DOHH2 (cell line): ENCODE results near the gene UBXN6.

Experiments
- H3F3A ChIP-seq: fragments of 200-600 bp; sonication (generic), shearing (Covaris generic); 2 replicates; pipeline ENCODE4 v1.6.0; 2016; ENCODE audit warnings: antibody characterized with exemption, mild to moderate bottlenecking; ENCODE audit not compliant: control insufficient read depth, insufficient read depth
- H3K27ac ChIP-seq: fragments of 200-600 bp; sonication (generic); 2 replicates; pipeline ENCODE4 v1.5.1; 2014; ENCODE audit warnings: low read depth, mild to moderate bottlenecking, low read length, moderate library complexity
- H3K27me3 ChIP-seq: fragments of 200-600 bp; sonication (generic); 2 replicates; pipeline ENCODE4 v1.6.1; 2014; ENCODE audit warnings: mild to moderate bottlenecking, low read length, mixed read lengths; ENCODE audit not compliant: control insufficient read depth
- H3K36me3 ChIP-seq: fragments of 200-600 bp; sonication (generic); 2 replicates; pipeline ENCODE4 v1.6.1; 2014; ENCODE audit warnings: mild to moderate bottlenecking, low read length, moderate library complexity, mixed read lengths; ENCODE audit not compliant: control insufficient read depth
- H3K4me1 ChIP-seq: fragments of 200-600 bp; sonication (generic); 2 replicates; pipeline ENCODE4 v1.6.1; 2014; ENCODE audit warnings: mild to moderate bottlenecking, low read length, mixed read lengths; ENCODE audit not compliant: control insufficient read depth
- H3K4me2 ChIP-seq: fragments of 200-600 bp; sonication (generic); 2 replicates; pipeline ENCODE4 v1.6.0; 2014; ENCODE audit warnings: mild to moderate bottlenecking, low read length, moderate library complexity
- H3K4me3 ChIP-seq: fragments of 200-600 bp; sonication (generic); 2 replicates; pipeline ENCODE4 v1.5.1; 2014; ENCODE audit warnings: mild to moderate bottlenecking, low read length, mixed read lengths
- H3K79me2 ChIP-seq: fragments of 200-600 bp; sonication (generic); 2 replicates; pipeline ENCODE4 v1.6.1; 2014; ENCODE audit warnings: mild to moderate bottlenecking, low read length, mixed read lengths; ENCODE audit not compliant: control insufficient read depth
- H3K9me2 ChIP-seq: fragments of 200-600 bp; sonication (generic); replicated peaks from 2 replicates; pipeline ENCODE4 v1.6.1; 2014; ENCODE audit warnings: mild to moderate bottlenecking, low read length, mixed read lengths; ENCODE audit not compliant: control insufficient read depth
- H3K9me3 ChIP-seq: fragments of 200-600 bp; sonication (generic); 2 replicates; pipeline ENCODE4 v1.6.1; 2014; ENCODE audit warnings: antibody characterized with exemption, low read length, mixed read lengths; ENCODE audit not compliant: control insufficient read depth, insufficient read depth
- H4K20me1 ChIP-seq: fragments of 200-600 bp; sonication (generic); 2 replicates; pipeline ENCODE4 v1.6.0; 2014; ENCODE audit warnings: low read depth, mild to moderate bottlenecking, antibody characterized with exemption, low read length, moderate library complexity; ENCODE audit not compliant: control insufficient read depth, insufficient read depth
- EZH2phosphoT487 ChIP-seq: fragments of 200-600 bp; sonication (generic); IDR thresholded peaks from 2 replicates; pipeline ENCODE4 v1.6.1; 2017; ENCODE audit warnings: borderline replicate concordance, mild to moderate bottlenecking, antibody characterized with exemption, low read length, moderate library complexity, mixed read lengths
- TF ChIP-seq, protein P1 (sequence below): fragments of 200-600 bp; sonication (generic); IDR thresholded peaks from one replicate; pipeline ENCODE4 v1.5.1; 2014; ENCODE audit warnings: antibody characterized with exemption, mild to moderate bottlenecking, low read depth, low read length; ENCODE audit not compliant: poor library complexity, severe bottlenecking

UBXN6 gene

DNA sequence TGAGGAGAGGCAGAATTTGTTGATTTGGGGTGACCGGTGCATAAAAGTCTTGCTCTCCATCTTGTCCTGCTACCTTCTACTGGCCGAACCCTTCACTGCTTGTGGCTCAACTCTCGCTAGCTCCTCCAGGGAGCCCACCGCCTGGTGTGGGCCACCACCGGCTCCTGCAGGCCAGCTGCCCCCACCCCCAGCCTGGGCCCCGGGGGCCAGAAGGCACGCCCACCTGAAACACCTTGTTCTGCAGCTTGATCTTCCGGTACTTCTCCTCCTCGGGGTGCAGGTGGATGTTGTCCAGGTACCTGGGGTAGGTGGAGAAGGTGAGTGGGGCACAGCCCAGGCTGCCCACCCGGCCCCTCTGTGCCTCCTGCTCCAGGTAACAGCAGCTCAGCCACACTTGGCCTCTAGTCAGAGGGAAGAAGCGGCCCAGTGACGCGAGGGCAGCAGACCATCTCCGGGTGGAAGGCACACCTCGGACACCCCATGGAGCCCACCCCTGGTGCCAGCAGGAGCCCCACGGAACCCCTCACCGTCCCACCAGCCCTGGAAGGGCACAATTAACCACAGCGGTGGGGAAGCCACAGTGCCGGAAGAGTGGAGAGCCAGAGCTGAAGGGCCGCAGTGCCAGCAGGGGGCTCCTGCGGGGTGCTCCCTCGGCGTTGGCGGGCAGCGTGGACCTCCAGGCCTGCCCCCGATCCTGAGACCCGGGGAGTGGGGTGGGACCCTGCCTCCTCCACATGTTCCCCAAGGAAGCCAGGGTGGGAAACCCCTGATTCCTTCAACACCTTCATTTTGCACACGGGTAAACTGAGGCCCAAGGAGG, 10.1 kb downstream of the UBXN6 start:
- Histone ChIP-seq H3F3A (no peaks in the 10 kb centered on the region), H3K4me2 (no peak overlapping the region), H3K9me2 (no peaks in the 10 kb centered on the region), H3K27me3 (no peaks in the 10 kb centered on the region), H3K4me3 (no peak overlapping the region), H3K4me1 (no peaks in the 10 kb centered on the region), H3K27ac (no peak overlapping the region), H3K9me3 (no peaks in the 10 kb centered on the region), H4K20me1 (no peaks in the 10 kb centered on the region), H3K79me2 (no peaks in the 10 kb centered on the region), H3K36me3 (peaks cover 69% of the 10 kb centered on the region)
- TF ChIP-seq, protein P1, sequence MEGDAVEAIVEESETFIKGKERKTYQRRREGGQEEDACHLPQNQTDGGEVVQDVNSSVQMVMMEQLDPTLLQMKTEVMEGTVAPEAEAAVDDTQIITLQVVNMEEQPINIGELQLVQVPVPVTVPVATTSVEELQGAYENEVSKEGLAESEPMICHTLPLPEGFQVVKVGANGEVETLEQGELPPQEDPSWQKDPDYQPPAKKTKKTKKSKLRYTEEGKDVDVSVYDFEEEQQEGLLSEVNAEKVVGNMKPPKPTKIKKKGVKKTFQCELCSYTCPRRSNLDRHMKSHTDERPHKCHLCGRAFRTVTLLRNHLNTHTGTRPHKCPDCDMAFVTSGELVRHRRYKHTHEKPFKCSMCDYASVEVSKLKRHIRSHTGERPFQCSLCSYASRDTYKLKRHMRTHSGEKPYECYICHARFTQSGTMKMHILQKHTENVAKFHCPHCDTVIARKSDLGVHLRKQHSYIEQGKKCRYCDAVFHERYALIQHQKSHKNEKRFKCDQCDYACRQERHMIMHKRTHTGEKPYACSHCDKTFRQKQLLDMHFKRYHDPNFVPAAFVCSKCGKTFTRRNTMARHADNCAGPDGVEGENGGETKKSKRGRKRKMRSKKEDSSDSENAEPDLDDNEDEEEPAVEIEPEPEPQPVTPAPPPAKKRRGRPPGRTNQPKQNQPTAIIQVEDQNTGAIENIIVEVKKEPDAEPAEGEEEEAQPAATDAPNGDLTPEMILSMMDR, result peak; percentile 7
- TF ChIP-seq EZH2phosphoT487, result no peak

DNA sequence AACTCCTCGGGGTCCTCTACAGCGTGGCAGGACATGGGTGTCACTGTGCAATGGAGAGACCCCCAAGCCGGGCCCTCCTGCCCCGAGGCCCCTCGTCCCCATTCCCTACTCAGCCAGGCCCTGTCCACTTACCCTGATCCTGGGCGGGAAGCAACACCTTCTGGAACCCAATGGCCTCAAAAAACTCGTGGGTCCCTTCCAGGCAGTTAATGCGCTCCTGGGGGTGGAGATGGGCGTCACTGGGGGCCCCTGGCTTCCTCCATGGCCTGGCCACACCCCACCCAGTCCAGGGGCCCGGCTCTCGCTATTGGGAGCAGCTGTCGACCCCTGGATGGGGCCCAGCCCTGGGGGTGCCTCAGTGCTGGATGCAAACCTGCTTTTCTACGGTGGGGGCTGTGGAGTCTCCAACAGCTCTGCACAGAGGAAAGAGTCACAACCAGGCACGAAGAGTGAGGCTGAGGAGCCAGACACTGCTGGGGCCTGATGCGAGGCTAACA, 10.8 kb downstream of the UBXN6 start:
- no peak overlapping the region for H3K27ac ChIP-seq
- H4K20me1 ChIP-seq, result no peaks in the 10 kb centered on the region
- TF ChIP-seq, protein P1, result no peak
- TF ChIP-seq EZH2phosphoT487, result no peak
- H3F3A ChIP-seq, result no peaks in the 10 kb centered on the region
- H3K36me3 ChIP-seq, result peaks cover 74% of the 10 kb centered on the region
- no peaks in the 10 kb centered on the region for H3K9me2 ChIP-seq
- no peaks in the 10 kb centered on the region for H3K4me1 ChIP-seq
- no peaks in the 10 kb centered on the region for H3K9me3 ChIP-seq
- H3K27me3 ChIP-seq, result no peaks in the 10 kb centered on the region
- no peak overlapping the region for H3K4me2 ChIP-seq
- no peaks in the 10 kb centered on the region for H3K79me2 ChIP-seq
- no peak overlapping the region for H3K4me3 ChIP-seq

DNA sequence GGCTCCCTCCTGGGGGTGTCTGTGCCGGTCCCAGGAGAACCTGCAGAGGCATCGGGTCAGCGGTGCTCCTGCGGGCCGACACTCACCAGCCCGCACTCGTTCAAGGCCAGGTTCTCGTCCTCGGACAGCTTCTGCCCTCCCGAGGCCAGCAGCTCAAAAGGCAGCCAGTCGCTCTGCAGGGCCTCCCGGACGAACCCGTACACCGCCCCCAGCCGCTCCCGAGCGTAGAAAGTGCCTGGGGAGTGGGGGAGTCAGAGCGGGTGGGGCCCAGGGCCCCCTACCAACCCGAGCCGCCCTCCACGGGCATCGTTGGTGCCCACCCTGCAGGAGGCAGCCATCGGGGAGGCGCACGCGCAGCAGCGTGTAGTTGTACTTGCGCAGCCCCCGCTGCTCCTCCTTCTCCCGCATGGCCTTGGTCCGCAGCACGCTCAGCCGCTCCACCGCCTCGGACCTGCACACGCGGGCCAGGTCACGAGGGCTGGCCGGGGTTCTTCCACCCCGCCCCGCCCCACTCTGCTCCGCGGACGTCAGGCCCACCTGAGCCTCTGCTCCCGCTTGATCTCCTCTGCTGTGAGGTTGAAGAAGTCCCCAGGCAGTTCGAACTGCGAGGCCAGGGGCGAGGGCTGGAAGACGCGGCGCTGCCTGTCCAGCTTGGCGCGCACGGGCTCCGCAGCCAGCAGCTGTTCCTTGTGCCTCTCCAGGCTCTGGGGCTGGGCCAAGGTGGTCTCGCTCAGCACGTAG, 11.5 kb downstream of the UBXN6 start:
- peaks cover 74% of the 10 kb centered on the region for H3K36me3 ChIP-seq
- no peaks in the 10 kb centered on the region for H3K79me2 ChIP-seq
- TF ChIP-seq EZH2phosphoT487, result no peak
- TF ChIP-seq, protein P1, result no peak
- H3F3A ChIP-seq, result no peaks in the 10 kb centered on the region
- H3K27me3 ChIP-seq, result no peaks in the 10 kb centered on the region
- no peak overlapping the region for H3K27ac ChIP-seq
- no peak overlapping the region for H3K4me3 ChIP-seq
- H3K9me2 ChIP-seq, result no peaks in the 10 kb centered on the region
- no peaks in the 10 kb centered on the region for H3K4me1 ChIP-seq
- no peak overlapping the region for H3K4me2 ChIP-seq
- H4K20me1 ChIP-seq, result no peaks in the 10 kb centered on the region
- no peaks in the 10 kb centered on the region for H3K9me3 ChIP-seq
